Mucosa of rectum (tissue), 2 donors: ENCODE data around the gene RPL13.

Experiments used
- H3K27ac ChIP-seq, 2 donors: one replicate each; pipeline ENCODE4 v1.7.0; 2013; ENCODE audit warnings: inconsistent platforms in 2 of 2, low read depth in 2 of 2, low read length in 2 of 2
- H3K27me3 ChIP-seq, 2 donors: one replicate each; pipeline ENCODE4 v1.7.0; 2013; ENCODE audit warnings: low read length in 2 of 2; ENCODE audit not compliant: control insufficient read depth in 2 of 2, insufficient read depth in 2 of 2
- H3K36me3 ChIP-seq, 2 donors: one replicate each; pipeline ENCODE4 v1.7.0; 2013; ENCODE audit warnings: low read length in 2 of 2; ENCODE audit not compliant: control insufficient read depth in 2 of 2, insufficient read depth in 2 of 2
- H3K4me1 ChIP-seq, 2 donors: one replicate each; pipeline ENCODE4 v1.7.0; 2013; ENCODE audit warnings: low read length in 2 of 2, mild to moderate bottlenecking in 1 of 2; ENCODE audit not compliant: control insufficient read depth in 2 of 2, insufficient read depth in 2 of 2
- H3K4me3 ChIP-seq, 2 donors: one replicate each; pipeline ENCODE4 v1.7.0; 2013; ENCODE audit warnings: low read length in 2 of 2
- H3K9ac ChIP-seq, 2 donors: one replicate each; pipeline ENCODE4 v1.7.0; 2013; ENCODE audit warnings: low read length in 2 of 2, low read depth in 1 of 2, mild to moderate bottlenecking in 1 of 2
- H3K9me3 ChIP-seq, 2 donors: one replicate each; pipeline ENCODE4 v1.7.0; 2013; ENCODE audit warnings: low read length in 2 of 2; ENCODE audit not compliant: control insufficient read depth in 2 of 2
- donor health status: healthy.
- donor health status: Normal muscosa, but diverticular disease.

Gene RPL13

GRCh38 chr16:89596061-89596689 lies 35.7 kb downstream of the RPL13 start:
- H3K4me3 ChIP-seq = no peak overlapping the region
- H3K9ac ChIP-seq = no peak overlapping the region
- no peak overlapping the region for H3K27ac ChIP-seq
- peaks cover 5 to 7% of the 10 kb centered on the region in 2 donors for H3K27me3 ChIP-seq
- no peaks in the 10 kb centered on the region for H3K4me1 ChIP-seq
- no peaks in the 10 kb centered on the region for H3K9me3 ChIP-seq
- no peaks in the 10 kb centered on the region for H3K36me3 ChIP-seq

GRCh38 chr16:89596957-89597649 lies 36.6 kb downstream of the RPL13 start:
- H3K9me3 ChIP-seq = no peaks in the 10 kb centered on the region
- H3K36me3 ChIP-seq = no peaks in the 10 kb centered on the region
- no peak overlapping the region for H3K9ac ChIP-seq
- no peaks in the 10 kb centered on the region for H3K4me1 ChIP-seq
- H3K27ac ChIP-seq = no peak overlapping the region
- peaks cover 5 to 7% of the 10 kb centered on the region in 2 donors for H3K27me3 ChIP-seq
- no peak overlapping the region for H3K4me3 ChIP-seq

DNA sequence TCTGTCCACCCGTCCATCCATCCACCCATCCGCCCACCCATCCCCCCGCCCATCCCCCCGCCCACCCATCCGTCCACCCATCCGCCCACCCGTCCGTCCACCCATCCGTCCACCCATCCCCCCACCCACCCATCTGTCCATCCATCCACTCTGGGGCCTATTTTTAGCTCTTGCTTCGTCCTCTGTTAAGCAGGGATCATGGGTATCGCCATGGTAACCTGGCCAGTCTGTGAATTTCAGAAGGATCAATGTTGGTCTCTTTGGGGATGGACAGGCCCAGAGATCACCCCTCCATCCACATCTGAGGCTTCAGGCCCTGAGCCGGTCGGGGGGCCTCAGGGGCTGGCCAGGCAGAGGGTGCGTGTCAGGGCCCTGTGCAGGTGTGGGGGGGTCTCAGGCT lies 37.7 kb downstream of the RPL13 start:
- Histone ChIP-seq H3K4me1 (no peaks in the 10 kb centered on the region), H3K4me3 (no peak overlapping the region), H3K36me3 (no peaks in the 10 kb centered on the region), H3K27ac (no peak overlapping the region), H3K27me3 (peaks cover 12 to 13% of the 10 kb centered on the region in 2 donors), H3K9me3 (no peaks in the 10 kb centered on the region), H3K9ac (no peak overlapping the region)

DNA sequence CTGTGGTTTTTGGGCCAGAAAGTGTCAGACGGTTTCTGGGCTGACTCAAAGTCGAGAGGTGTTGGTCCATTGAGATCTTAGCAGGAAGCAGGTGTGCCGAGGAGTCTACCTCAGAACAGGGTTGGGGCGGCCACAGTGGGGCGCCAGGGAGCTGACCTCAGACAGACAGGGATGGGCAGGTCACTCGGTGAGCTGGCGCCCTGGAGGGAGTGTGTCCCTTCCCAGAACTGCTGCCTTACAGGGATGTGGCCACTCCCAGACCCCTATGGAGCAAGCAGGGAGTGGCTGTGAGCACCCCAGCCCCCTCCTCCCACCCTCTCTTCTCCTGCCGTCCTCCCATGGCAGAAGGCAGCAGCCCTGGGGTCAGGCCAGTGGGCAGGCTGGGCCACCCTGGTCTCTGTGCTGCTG lies 39.0 kb downstream of the RPL13 start:
- H3K27me3 ChIP-seq = peaks cover 12 to 13% of the 10 kb centered on the region in 2 donors
- no peak overlapping the region for H3K27ac ChIP-seq
- no peaks in the 10 kb centered on the region for H3K9me3 ChIP-seq
- H3K4me3 ChIP-seq = no peak overlapping the region
- no peaks in the 10 kb centered on the region for H3K4me1 ChIP-seq
- no peaks in the 10 kb centered on the region for H3K36me3 ChIP-seq
- H3K9ac ChIP-seq = no peak overlapping the region

DNA sequence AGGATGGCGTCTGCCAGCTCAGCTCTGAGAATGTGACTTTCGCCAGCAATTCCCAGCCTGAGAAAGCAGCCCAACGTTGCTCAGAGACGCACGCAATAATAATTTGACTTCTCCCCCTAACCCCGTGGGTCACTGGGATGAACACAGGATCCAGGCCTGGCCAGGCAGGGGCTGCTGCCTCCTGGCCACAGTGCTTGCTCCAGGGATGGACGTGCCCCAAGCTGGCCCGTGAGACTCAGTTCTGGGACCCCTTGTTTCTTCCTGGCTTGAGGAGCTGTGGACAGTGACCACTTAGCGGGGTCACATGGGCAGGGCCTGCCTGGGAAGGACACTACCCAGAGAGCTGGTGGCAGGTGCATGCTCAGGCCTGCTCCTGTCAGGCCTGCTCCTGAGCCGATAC lies 39.4 kb downstream of the RPL13 start:
- Histone ChIP-seq H3K4me1 (no peaks in the 10 kb centered on the region), H3K9me3 (no peaks in the 10 kb centered on the region), H3K27me3 (peaks cover 12 to 15% of the 10 kb centered on the region in 2 donors), H3K4me3 (no peak overlapping the region), H3K27ac (no peak overlapping the region), H3K9ac (no peak overlapping the region), H3K36me3 (no peaks in the 10 kb centered on the region)

DNA sequence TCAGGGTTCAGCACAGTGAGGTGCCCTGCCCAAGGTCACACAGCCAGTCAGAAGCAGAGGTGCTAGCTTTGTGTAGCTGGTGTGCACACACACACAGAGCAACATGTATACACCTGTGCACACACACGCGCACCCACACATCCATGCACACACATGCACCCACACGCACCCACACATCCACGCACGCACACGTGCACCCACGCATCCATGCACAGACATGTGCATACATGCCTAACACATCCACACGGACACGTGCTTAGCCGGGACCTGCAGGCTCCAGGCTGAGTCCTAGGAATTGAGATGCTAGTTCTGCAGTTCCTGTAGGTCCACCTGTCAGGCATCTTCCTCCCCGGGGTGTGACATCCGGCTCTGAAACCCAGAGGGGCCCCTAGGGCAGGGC lies 39.9 kb downstream of the RPL13 start:
- Histone ChIP-seq H3K36me3 (no peaks in the 10 kb centered on the region), H3K9me3 (no peaks in the 10 kb centered on the region), H3K9ac (no peak overlapping the region), H3K27me3 (peaks cover 12 to 21% of the 10 kb centered on the region in 2 donors), H3K4me3 (no peak overlapping the region), H3K4me1 (no peaks in the 10 kb centered on the region), H3K27ac (no peak overlapping the region)

DNA sequence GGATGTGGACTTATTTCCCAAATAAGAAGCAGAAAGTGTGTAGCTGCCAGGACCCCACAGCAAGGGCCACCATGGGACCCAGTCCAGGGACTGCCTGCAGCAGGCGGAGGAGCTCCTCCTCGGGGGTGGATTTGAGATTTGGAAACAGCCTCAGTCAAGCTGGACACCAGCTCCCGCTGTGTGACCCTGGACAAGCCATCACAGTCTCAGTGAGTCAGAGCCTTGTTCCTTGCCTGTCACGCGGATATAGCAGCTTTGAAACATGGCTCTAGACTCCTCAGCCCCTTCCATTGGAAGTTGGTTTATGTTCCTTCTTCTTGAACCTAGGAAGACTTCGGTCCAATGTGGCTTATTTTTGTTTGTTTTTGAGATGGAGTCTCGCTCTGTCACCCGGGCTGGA lies 40.5 kb downstream of the RPL13 start:
- Histone ChIP-seq H3K27me3 (peaks cover 12 to 24% of the 10 kb centered on the region in 2 donors), H3K36me3 (no peaks in the 10 kb centered on the region), H3K9ac (no peak overlapping the region), H3K27ac (no peak overlapping the region), H3K9me3 (no peaks in the 10 kb centered on the region), H3K4me1 (no peaks in the 10 kb centered on the region), H3K4me3 (no peak overlapping the region)

DNA sequence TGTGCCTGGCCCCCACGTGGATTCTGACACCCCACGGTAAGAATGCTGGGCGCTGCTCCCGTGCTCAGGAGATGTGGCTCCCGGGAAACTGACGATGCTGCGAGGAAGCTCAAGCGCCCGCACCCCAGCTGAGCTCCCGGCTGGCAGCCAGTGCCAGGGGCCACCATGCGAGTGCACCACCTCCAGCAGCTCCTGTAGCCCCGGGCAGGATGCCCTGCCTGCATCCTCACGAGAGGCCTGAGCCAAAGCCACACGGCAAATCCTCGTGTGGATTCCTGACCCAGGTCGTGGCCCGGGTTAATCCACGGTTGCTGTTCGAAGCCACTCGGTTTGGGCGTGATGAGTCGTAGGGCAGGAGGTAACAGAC lies 41.4 kb downstream of the RPL13 start:
- Histone ChIP-seq H3K36me3 (no peaks in the 10 kb centered on the region), H3K4me1 (no peaks in the 10 kb centered on the region), H3K9ac (no peak overlapping the region), H3K27ac (no peak overlapping the region), H3K4me3 (no peak overlapping the region), H3K9me3 (no peaks in the 10 kb centered on the region), H3K27me3 (peaks cover 12 to 26% of the 10 kb centered on the region in 2 donors)

- H3K4me1 ChIP-seq = no peaks in the 10 kb centered on the region
- H3K27ac ChIP-seq = no peak overlapping the region
- H3K9me3 ChIP-seq = no peaks in the 10 kb centered on the region
- peaks cover 14 to 26% of the 10 kb centered on the region in 2 donors for H3K27me3 ChIP-seq
- H3K9ac ChIP-seq = no peak overlapping the region
- H3K36me3 ChIP-seq = no peaks in the 10 kb centered on the region
- H3K4me3 ChIP-seq = no peak overlapping the region
Measured at GRCh38 chr16:89602273-89602951, 41.9 kb downstream of the RPL13 start.

DNA sequence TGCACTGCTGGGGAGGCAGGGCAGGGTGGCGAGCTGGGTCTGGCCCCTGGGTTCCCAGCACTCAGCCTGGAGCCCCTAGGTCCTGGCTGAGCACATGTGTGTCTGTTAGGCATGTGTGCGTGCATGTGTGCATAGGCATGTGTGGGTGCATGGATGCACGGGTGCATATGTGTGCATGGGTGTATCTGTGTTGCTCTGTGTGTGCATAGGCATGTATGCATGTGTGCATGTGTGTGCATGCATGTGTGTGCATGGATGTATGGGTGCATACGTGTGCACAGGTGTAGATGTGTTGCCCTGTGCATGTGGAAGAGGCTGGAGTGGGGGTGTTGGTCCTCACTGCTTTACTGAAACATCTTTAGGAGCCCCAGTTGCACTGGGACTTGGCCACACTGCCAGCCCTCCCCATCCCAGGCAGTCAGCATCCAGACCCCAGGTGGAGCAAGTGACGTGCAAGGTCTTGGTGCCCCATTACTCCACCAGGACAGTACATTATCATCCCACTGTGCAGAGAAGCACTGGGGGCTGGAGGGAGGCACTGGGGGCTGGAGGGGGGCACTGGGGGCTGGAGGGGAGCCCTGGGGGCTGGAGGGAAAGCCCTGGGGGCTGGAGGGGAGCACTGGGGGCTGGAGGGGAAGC lies 42.6 kb downstream of the RPL13 start:
- no peak overlapping the region for H3K9ac ChIP-seq

More for the DNA sequence above, 42.6 kb downstream of the RPL13 start:
- H3K4me3 ChIP-seq = no peak overlapping the region
- no peaks in the 10 kb centered on the region for H3K9me3 ChIP-seq
- no peak overlapping the region for H3K27ac ChIP-seq
- H3K27me3 ChIP-seq = peaks cover 19 to 33% of the 10 kb centered on the region in 2 donors
- H3K4me1 ChIP-seq = peaks cover 0 to 3% of the 10 kb centered on the region in 2 donors
- H3K36me3 ChIP-seq = no peaks in the 10 kb centered on the region
